HEK293 (cell line): ENCODE results near the gene IGDCC3.

ENCODE experiments used
- CTCF ChIP-seq: fragments of 450-650 bp; formaldehyde crosslinking; IDR thresholded peaks from 2 replicates; pipeline ENCODE4 v1.5.1; 2016; ENCODE audit warnings: missing biosample characterization, missing genetic modification characterization
- HOXD13 ChIP-seq: sonication (generic); formaldehyde crosslinking; IDR thresholded peaks from 2 replicates; pipeline ENCODE4 v1.8.0; 2022; ENCODE audit warnings: missing genetic modification reagents, borderline replicate concordance
- PRDM6 ChIP-seq: fragments of 450-650 bp; formaldehyde crosslinking; IDR thresholded peaks from 2 replicates; pipeline ENCODE4 v1.5.1; 2017; ENCODE audit warnings: missing biosample characterization, missing genetic modification characterization
- WT1 ChIP-seq: fragments of 450-650 bp; formaldehyde crosslinking; IDR thresholded peaks from 2 replicates; pipeline ENCODE4 v1.5.1; 2016; ENCODE audit warnings: missing biosample characterization, missing genetic modification characterization
- YY1 ChIP-seq: fragments of 450-650 bp; formaldehyde crosslinking; IDR thresholded peaks from 2 replicates; pipeline ENCODE4 v1.5.1; 2018; ENCODE audit warnings: missing biosample characterization, missing genetic modification characterization
- ZNF239 ChIP-seq: fragments of 450-650 bp; formaldehyde crosslinking; IDR thresholded peaks from 2 replicates; pipeline ENCODE4 v1.5.1; 2016; ENCODE audit warnings: missing biosample characterization, missing genetic modification characterization

GRCh38 chr15:65382146-65382491 is 4.3 kb upstream of the IGDCC3 start:
- TF ChIP-seq CTCF (tag by site-specific recombination) (no peak), PRDM6 (tag by site-specific recombination) (peak; percentile 52; the same call in 1 of the 2 replicates), HOXD13 (CRISPR knock-in tag) (no peak), YY1 (no peak), WT1 (tag by site-specific recombination) (no peak), ZNF239 (tag by site-specific recombination) (no peak)
